WTC11 (cell line): Measurements from ENCODE around the gene TRIM41. TPM values are rescaled to one million over a fixed set of nuclear protein-coding genes. Genes with fewer than 3 reads are reported as not detected.
"Not testable (repeated sequence)": the region's sequence is repeated elsewhere in the genome, so short reads cannot be mapped to it uniquely, and the experiment has no call there.

Source experiments
- ATAC-seq: fragments of 200-7000 bp; cut with Tn5 transposase; 2 replicates; pipeline ENCODE4 v1.10.0; 2021; ENCODE audit warnings: mild to moderate bottlenecking, moderate library complexity
- CTCF ChIA-PET: fragments of 300-600 bp; sonication (Branson Sonifier 250); formaldehyde crosslinking; loops from one replicate; lab custom pipeline; 2021; ENCODE audit warnings: antibody characterized with exemption; lab: Charles Lee
- POLR2A ChIA-PET: fragments of 350-600 bp; sonication (Branson Sonifier 250); formaldehyde crosslinking; loops from one replicate; lab custom pipeline; 2021; ENCODE audit warnings: antibody characterized with exemption; lab: Charles Lee
- DNase-seq: peaks from one replicate; pipeline ENCODE4 v3.0.0; 2021; ENCODE audit warnings: low spot score
- H3K27ac Mint-ChIP-seq: 2 replicates; pipeline ENCODE4 v1.8.0; 2021; ENCODE audit warnings: mixed read lengths
- H3K27me3 Mint-ChIP-seq: 2 replicates; pipeline ENCODE4 v1.8.0; 2021; ENCODE audit warnings: low read depth, mild to moderate bottlenecking, moderate library complexity, mixed read lengths
- H3K36me3 Mint-ChIP-seq: 2 replicates; pipeline ENCODE4 v1.8.0; 2021; ENCODE audit warnings: mixed read lengths
- H3K4me1 Mint-ChIP-seq: 2 replicates; pipeline ENCODE4 v1.8.0; 2022; ENCODE audit warnings: mixed read lengths
- H3K4me3 Mint-ChIP-seq: 2 replicates; pipeline ENCODE4 v1.8.0; 2021; ENCODE audit warnings: mild to moderate bottlenecking, moderate library complexity, mixed read lengths
- H3K9me3 Mint-ChIP-seq: 2 replicates; pipeline ENCODE4 v1.8.0; 2021; ENCODE audit warnings: mixed read lengths
- ELF4 ChIP-seq: sonication (generic); formaldehyde crosslinking; IDR thresholded peaks from 2 replicates; pipeline ENCODE4 v1.8.1; 2022; ENCODE audit warnings: low read depth, mild to moderate bottlenecking, moderate library complexity, missing genetic modification reagents
- EMX1 ChIP-seq: fragments of 250-450 bp; sonication (Bioruptor Pico); IDR thresholded peaks from 2 replicates; pipeline ENCODE4 v1.8.0; 2021; ENCODE audit warnings: mild to moderate bottlenecking
- ESRRA ChIP-seq: sonication (generic); formaldehyde crosslinking; IDR thresholded peaks from 2 replicates; pipeline ENCODE4 v1.8.1; 2022; ENCODE audit warnings: mild to moderate bottlenecking, missing genetic modification reagents, borderline replicate concordance
- ETV6 ChIP-seq: sonication (generic); formaldehyde crosslinking; IDR thresholded peaks from 2 replicates; pipeline ENCODE4 v1.8.1; 2022; ENCODE audit warnings: mild to moderate bottlenecking, missing genetic modification reagents
- FOXJ3 ChIP-seq: sonication (generic); formaldehyde crosslinking; IDR thresholded peaks from 2 replicates; pipeline ENCODE4 v1.9.0; 2021; ENCODE audit warnings: missing genetic modification reagents, mild to moderate bottlenecking, borderline replicate concordance
- GRHL2 ChIP-seq: fragments of 250-450 bp; sonication (Bioruptor Pico); IDR thresholded peaks from 2 replicates; pipeline ENCODE4 v1.8.0; 2022; ENCODE audit warnings: mild to moderate bottlenecking, moderate library complexity; ENCODE audit not compliant: insufficient replicate concordance, severe bottlenecking
- HMGA2 ChIP-seq: fragments of 250-450 bp; sonication (Bioruptor Pico); IDR thresholded peaks from 2 replicates; pipeline ENCODE4 v1.4.0; 2021; ENCODE audit warnings: mild to moderate bottlenecking, moderate library complexity
- KAT7 ChIP-seq: sonication (generic); formaldehyde crosslinking; IDR thresholded peaks from 2 replicates; pipeline ENCODE4 v1.8.1; 2023; ENCODE audit warnings: missing genetic modification reagents, mild to moderate bottlenecking, borderline replicate concordance
- MLX ChIP-seq: sonication (generic); formaldehyde crosslinking; IDR thresholded peaks from 2 replicates; pipeline ENCODE4 v1.8.1; 2023; ENCODE audit warnings: mild to moderate bottlenecking, missing genetic modification reagents, moderate library complexity
- STAT6 ChIP-seq: sonication (generic); formaldehyde crosslinking; conservative IDR thresholded peaks from 2 replicates; pipeline ENCODE4 v1.8.1; 2023; ENCODE audit warnings: mild to moderate bottlenecking, low read depth, missing genetic modification reagents, moderate library complexity
- TCF7 ChIP-seq: sonication (generic); formaldehyde crosslinking; IDR thresholded peaks from 2 replicates; pipeline ENCODE4 v1.8.0; 2022; ENCODE audit warnings: mild to moderate bottlenecking, low read depth, missing genetic modification reagents, moderate library complexity
- TEAD1 ChIP-seq: sonication (generic); formaldehyde crosslinking; IDR thresholded peaks from 2 replicates; pipeline ENCODE4 v1.8.0; 2022; ENCODE audit warnings: mild to moderate bottlenecking, missing genetic modification reagents
- ZNF423 ChIP-seq: fragments of 250-450 bp; sonication (Bioruptor Pico); IDR thresholded peaks from 2 replicates; pipeline ENCODE4 v2.1.2; 2022; ENCODE audit warnings: mild to moderate bottlenecking, moderate library complexity
- total RNA-seq: library from RNA; stranded (reverse); gene quantifications from 3 replicates; pipeline ENCODE4 v1.2.3, GENCODE V29; 2021
- TF ChIP-seq, protein P1 (sequence below): fragments of 250-450 bp; sonication (Bioruptor Pico); IDR thresholded peaks from 2 replicates; pipeline ENCODE4 v1.9.0; 2021; ENCODE audit warnings: moderate library complexity, mild to moderate bottlenecking, inconsistent platforms, borderline replicate concordance
- TF ChIP-seq, protein P2 (sequence below): sonication (generic); formaldehyde crosslinking; IDR thresholded peaks from 2 replicates; pipeline ENCODE4 v1.8.0; 2023; ENCODE audit warnings: mild to moderate bottlenecking, missing genetic modification reagents

TRIM41 gene
- total RNA-seq, 1 experiment from 2014 or later: 33.5 TPM

- no peak for TF ChIP-seq ELF4
- TF ChIP-seq, protein P1, sequence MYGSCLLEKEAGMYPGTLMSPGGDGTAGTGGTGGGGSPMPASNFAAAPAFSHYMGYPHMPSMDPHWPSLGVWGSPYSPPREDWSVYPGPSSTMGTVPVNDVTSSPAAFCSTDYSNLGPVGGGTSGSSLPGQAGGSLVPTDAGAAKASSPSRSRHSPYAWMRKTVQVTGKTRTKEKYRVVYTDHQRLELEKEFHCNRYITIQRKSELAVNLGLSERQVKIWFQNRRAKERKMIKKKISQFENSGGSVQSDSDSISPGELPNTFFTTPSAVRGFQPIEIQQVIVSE (CRISPR knock-in tag): no peak
- no peak for TF ChIP-seq TEAD1 (CRISPR knock-in tag)
- TF ChIP-seq ZNF423 (CRISPR knock-in tag): no peak
- TF ChIP-seq FOXJ3 (CRISPR knock-in tag): no peak
- TF ChIP-seq, protein P2, sequence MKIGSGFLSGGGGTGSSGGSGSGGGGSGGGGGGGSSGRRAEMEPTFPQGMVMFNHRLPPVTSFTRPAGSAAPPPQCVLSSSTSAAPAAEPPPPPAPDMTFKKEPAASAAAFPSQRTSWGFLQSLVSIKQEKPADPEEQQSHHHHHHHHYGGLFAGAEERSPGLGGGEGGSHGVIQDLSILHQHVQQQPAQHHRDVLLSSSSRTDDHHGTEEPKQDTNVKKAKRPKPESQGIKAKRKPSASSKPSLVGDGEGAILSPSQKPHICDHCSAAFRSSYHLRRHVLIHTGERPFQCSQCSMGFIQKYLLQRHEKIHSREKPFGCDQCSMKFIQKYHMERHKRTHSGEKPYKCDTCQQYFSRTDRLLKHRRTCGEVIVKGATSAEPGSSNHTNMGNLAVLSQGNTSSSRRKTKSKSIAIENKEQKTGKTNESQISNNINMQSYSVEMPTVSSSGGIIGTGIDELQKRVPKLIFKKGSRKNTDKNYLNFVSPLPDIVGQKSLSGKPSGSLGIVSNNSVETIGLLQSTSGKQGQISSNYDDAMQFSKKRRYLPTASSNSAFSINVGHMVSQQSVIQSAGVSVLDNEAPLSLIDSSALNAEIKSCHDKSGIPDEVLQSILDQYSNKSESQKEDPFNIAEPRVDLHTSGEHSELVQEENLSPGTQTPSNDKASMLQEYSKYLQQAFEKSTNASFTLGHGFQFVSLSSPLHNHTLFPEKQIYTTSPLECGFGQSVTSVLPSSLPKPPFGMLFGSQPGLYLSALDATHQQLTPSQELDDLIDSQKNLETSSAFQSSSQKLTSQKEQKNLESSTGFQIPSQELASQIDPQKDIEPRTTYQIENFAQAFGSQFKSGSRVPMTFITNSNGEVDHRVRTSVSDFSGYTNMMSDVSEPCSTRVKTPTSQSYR (CRISPR knock-in tag): no peak
- TF ChIP-seq HMGA2 (CRISPR knock-in tag): no peak
- no peak for TF ChIP-seq KAT7 (CRISPR knock-in tag)
- TF ChIP-seq STAT6 (CRISPR knock-in tag): no peak
- no peak for TF ChIP-seq TCF7 (CRISPR knock-in tag)
Observed at GRCh38 chr5:181263633-181264032, 40.6 kb downstream of the TRIM41 start (continued).

GRCh38 chr5:181265092-181265671 lies 42.1 kb downstream of the TRIM41 start:
- Mint-ChIP-seq H3K4me3 (no peak overlapping the region), H3K9me3 (no peaks in the 10 kb centered on the region), H3K27me3 (no peaks in the 10 kb centered on the region), H3K36me3 (peaks cover 9% of the 10 kb centered on the region), H3K4me1 (peaks cover 39% of the 10 kb centered on the region), H3K27ac (0 out of 2 replicates have a peak overlapping the region, but pooled peaks have one; percentile 42)
- ChIA-PET POLR2A (interaction anchor here (0.6 kb wide), 1 partner anchor 81 kb away, joined by 3 read pairs; no protein-coding TSS in a partner anchor), CTCF (no interaction called here)
- TF ChIP-seq MLX (CRISPR knock-in tag) (no peak), ETV6 (CRISPR knock-in tag) (0 out of 2 replicates have a peak, but pooled peaks have one; percentile 34), EMX1 (no peak), GRHL2 (CRISPR knock-in tag) (no peak), ESRRA (CRISPR knock-in tag) (no peak)
- ATAC-seq: peak; percentile 4; the same call in 1 of the 2 replicates
- DNase-seq: no peak

GRCh38 chr5:181267291-181267904 lies 44.3 kb downstream of the TRIM41 start:
- H3K27me3 Mint-ChIP-seq, H3K36me3 Mint-ChIP-seq, ATAC-seq, H3K9me3 Mint-ChIP-seq, H3K4me3 Mint-ChIP-seq, CTCF ChIA-PET, POLR2A ChIA-PET, DNase-seq: not testable (repeated sequence)
- peak overlapping the region; percentile 89 for H3K27ac Mint-ChIP-seq
- H3K4me1 Mint-ChIP-seq: peaks cover 34% of the 10 kb centered on the region

DNA sequence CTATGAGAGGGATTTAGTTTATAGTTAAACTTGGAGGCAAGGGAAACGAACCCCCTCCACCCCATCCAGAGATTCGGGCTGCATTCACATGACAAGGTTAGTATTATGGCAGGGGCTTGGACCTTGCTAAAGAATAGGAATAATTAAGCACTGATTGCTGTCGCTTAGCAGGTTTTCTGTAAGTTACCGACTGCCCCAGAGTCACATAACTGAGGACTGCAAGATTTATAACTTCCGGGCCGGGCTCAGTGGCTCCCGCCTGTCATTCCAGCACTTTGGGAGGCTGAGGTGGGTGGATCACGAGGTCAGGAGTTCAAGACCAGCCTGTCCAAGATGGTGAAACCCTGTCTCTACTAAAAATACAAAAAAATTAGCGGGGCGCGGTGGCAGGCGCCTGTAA lies 44.8 kb downstream of the TRIM41 start:
- ATAC-seq, H3K4me3 Mint-ChIP-seq, H3K27me3 Mint-ChIP-seq, POLR2A ChIA-PET, H3K9me3 Mint-ChIP-seq, DNase-seq, CTCF ChIA-PET, H3K36me3 Mint-ChIP-seq: not testable (repeated sequence)
- peaks cover 34% of the 10 kb centered on the region for H3K4me1 Mint-ChIP-seq
- H3K27ac Mint-ChIP-seq: peak overlapping the region; percentile 89; the same call in 1 of the 2 replicates
